HepG2 (cell line): ENCODE measurements around the gene MREG. TPM values are rescaled to one million over a fixed set of nuclear protein-coding genes. Genes with fewer than 3 reads are reported as not detected.

Source experiments
- ATAC-seq: fragments of 200-7000 bp; cut with Tn5 transposase; 3 replicates; pipeline ENCODE4 v1.9.1; 2020; ENCODE audit warnings: mild to moderate bottlenecking, moderate library complexity
- BruUV-seq: library from RNA; stranded (reverse); fragments of 400-500 nt; replicated peaks from 2 replicates; lab custom pipeline; 2021; lab: Mats Ljungman, UMichigan
- CTCF ChIA-PET: fragments of 300-600 bp; formaldehyde crosslinking; extraction: SDS; loops from one replicate; lab custom pipeline; 2021; ENCODE audit warnings: low total read pairs, inconsistent platforms, low intra/inter-chr PET ratio; lab: Yijun Ruan, JAX
- POLR2A ChIA-PET: fragments of 350-600 bp; sonication (Branson Sonifier 250); formaldehyde crosslinking; loops from one replicate; lab custom pipeline; 2020; ENCODE audit warnings: antibody characterized with exemption, inconsistent platforms; lab: Yijun Ruan, JAX
- DNase-seq: peaks from one replicate; pipeline ENCODE4 v3.0.0-alpha.2; 2015; ENCODE audit warnings: low spot score
- FAIRE-seq: peaks from 3 replicates; lab custom pipeline; 2011; peaks lifted over from hg19 to GRCh38; lab: Jason Lieb, UNC
- H2AFZ ChIP-seq: one replicate; pipeline ENCODE4 v1.6.1; 2011; ENCODE audit warnings: low read length, inconsistent platforms
- H3K27ac ChIP-seq: fragments of 300-600 bp; 3 replicates; pipeline ENCODE4 v1.8.0; 2011; ENCODE audit warnings: mixed run types, mild to moderate bottlenecking, mixed read lengths, low read length, inconsistent platforms; ENCODE audit not compliant: insufficient read depth; ENCODE audit errors: extremely low read length
- H3K27me3 ChIP-seq, 2 experiments: fragments of 200-600 bp in 1 of 2; 2 replicates in 1 of 2; 3 replicates in 1 of 2; pipeline versions ENCODE4 v1.6.0 to v1.8.0; 2011; ENCODE audit warnings: low read length in 2 of 2, mild to moderate bottlenecking in 2 of 2, moderate library complexity in 2 of 2, inconsistent platforms in 1 of 2; ENCODE audit not compliant: insufficient read depth in 2 of 2, control insufficient read depth in 1 of 2
- H3K36me3 ChIP-seq, 2 experiments: fragments of 200-600 bp in 1 of 2; replicated peaks in 1 of 2; 2 replicates in 1 of 2; 3 replicates in 1 of 2; pipeline versions ENCODE4 v1.5.1 to v1.8.0; 2011; ENCODE audit warnings: low read length in 2 of 2, inconsistent platforms in 1 of 2; ENCODE audit not compliant: insufficient read depth in 2 of 2, control insufficient read depth in 1 of 2
- H3K4me1 ChIP-seq: 2 replicates; pipeline ENCODE4 v1.5.1; 2012; ENCODE audit warnings: low read length, inconsistent platforms; ENCODE audit not compliant: insufficient read depth
- H3K4me2 ChIP-seq: 2 replicates; pipeline ENCODE4 v1.6.0; 2011; ENCODE audit warnings: low read depth, low read length, inconsistent platforms
- H3K4me3 ChIP-seq, 3 experiments: fragments of 200-600 bp in 1 of 3; sonication (generic), shearing (Covaris generic) in 1 of 3; replicated peaks in 1 of 3; 2 replicates each; pipeline ENCODE4 v1.5.1; 2011 to 2016; ENCODE audit warnings: low read length in 3 of 3, inconsistent platforms in 2 of 3, low read depth in 2 of 3, mild to moderate bottlenecking in 2 of 3, control low read depth in 1 of 3, mixed read lengths in 1 of 3; ENCODE audit not compliant: insufficient read depth in 1 of 3
- H3K79me2 ChIP-seq: one replicate; pipeline ENCODE4 v1.6.1; 2011; ENCODE audit warnings: low read length, inconsistent platforms; ENCODE audit not compliant: insufficient read depth
- H3K9ac ChIP-seq: 2 replicates; pipeline ENCODE4 v1.6.0; 2011; ENCODE audit warnings: mild to moderate bottlenecking, low read depth, low read length, inconsistent platforms; ENCODE audit not compliant: insufficient read depth
- H3K9me3 ChIP-seq: 2 replicates; pipeline ENCODE4 v1.5.1; 2012; ENCODE audit warnings: mild to moderate bottlenecking, low read length
- H4K20me1 ChIP-seq: 2 replicates; pipeline ENCODE4 v1.6.0; 2011; ENCODE audit warnings: inconsistent platforms, mild to moderate bottlenecking, low read length, moderate library complexity; ENCODE audit not compliant: insufficient read depth
- CSRNP2 ChIP-seq: sonication (generic); formaldehyde crosslinking; conservative IDR thresholded peaks from 2 replicates; pipeline ENCODE4 v1.8.0; 2022; ENCODE audit warnings: low read depth, missing genetic modification reagents
- ETV6 ChIP-seq: sonication (generic); formaldehyde crosslinking; conservative IDR thresholded peaks from 2 replicates; pipeline ENCODE4 v1.4.0; 2020; ENCODE audit warnings: missing genetic modification reagents
- GATAD2A ChIP-seq: IDR thresholded peaks from 2 replicates; pipeline ENCODE4 v1.6.1; 2016
- PBX2 ChIP-seq: IDR thresholded peaks from 2 replicates; pipeline ENCODE4 v1.6.1; 2016; ENCODE audit warnings: control low read depth
- ZC3H4 ChIP-seq: sonication (generic); formaldehyde crosslinking; IDR thresholded peaks from 2 replicates; pipeline ENCODE4 v1.4.0; 2020; ENCODE audit warnings: missing genetic modification reagents, borderline replicate concordance
- ZNF143 ChIP-seq: sonication (generic); formaldehyde crosslinking; IDR thresholded peaks from 2 replicates; pipeline ENCODE4 v1.4.0; 2020; ENCODE audit warnings: missing genetic modification reagents
- ZNF282 ChIP-seq: fragments of 450-650 bp; IDR thresholded peaks from 2 replicates; pipeline ENCODE4 v1.6.1; 2018; ENCODE audit not compliant: partially characterized antibody
- WGBS: methylation state at CpG from one replicate; pipeline ENCODE4 v1.1.6; 2017; ENCODE audit warnings: low lambda C conversion rate; 5-methylcytosine and 5-hydroxymethylcytosine counted together
- in situ Hi-C: cut with HindIII; loops from 2 replicates; pipeline ENCODE4 v1.10.0; 2017; ENCODE audit warnings: low pct_unique_long_range_greater_than_20kb; ENCODE audit not compliant: extremely low pct_ligation_motif_present
- intact Hi-C: fragments of 100-400 bp; cut with micrococcal nuclease; formaldehyde crosslinking; loops from one replicate; pipeline ENCODE4 v1.10.0; 2022; ENCODE audit not compliant: unreplicated experiment
- polyA plus RNA-seq, 8 experiments: library from polyadenylated mRNA; depleted of rRNA in 3 of 8; stranded (reverse) in 7 of 8; unstranded in 1 of 8; fragments of >200 nt; fragmentation: Illumina TruSeq in 4 of 8; extraction: Trizol in 4 of 8; gene quantifications; 2 replicates each; pipeline versions ENCODE4 v1.2.1 to v1.2.3, GENCODE V29; 2011 to 2016; ENCODE audit warnings: low read depth in 4 of 8, missing spikeins in 1 of 8, mixed read lengths in 1 of 8; ENCODE audit not compliant: insufficient read depth in 1 of 8
- total RNA-seq, 5 experiments: library from RNA; depleted of rRNA; stranded (reverse); fragments of >200 nt; fragmentation: Illumina TruSeq; extraction: Trizol; gene quantifications; 2 replicates each; pipeline ENCODE4 v1.2.3, GENCODE V29; 2016; ENCODE audit warnings: low read depth in 1 of 5

Gene MREG
- total and polyA plus RNA-seq, 2 of the 13 experiments (the other 11 are each of a cell fraction or from before 2014, with no cell fraction given): 7.5 to 23.3 TPM

- Histone ChIP-seq H3K4me3 (no peak overlapping the region), H3K4me1 (no peaks in the 10 kb centered on the region), H3K9ac (no peak overlapping the region), H2AFZ (no peak overlapping the region), H3K36me3 (peaks cover 15 to 42% of the 10 kb centered on the region in 2 experiments), H3K79me2 (no peaks in the 10 kb centered on the region), H4K20me1 (no peaks in the 10 kb centered on the region), H3K4me2 (no peak overlapping the region), H3K27me3 (no peaks in the 10 kb centered on the region), H3K27ac (no peak overlapping the region), H3K9me3 (no peaks in the 10 kb centered on the region)
- WGBS: 96% methylated on average over 1 of the region's 1 CpG
- in situ Hi-C loops (loop anchor here (25.0 kb wide), 3 partner anchors 979 to 2004 kb away; partner anchors contain the start of gene BARD1), intact Hi-C loops (no loop called here)
- BruUV-seq: no TSS peak
- ChIA-PET POLR2A (no interaction called here), CTCF (no interaction called here)
- no peak for ATAC-seq
- DNase-seq: no peak
- TF ChIP-seq PBX2 (CRISPR knock-in tag): no peak
- no peak for TF ChIP-seq ZC3H4 (CRISPR knock-in tag)
- TF ChIP-seq CSRNP2 (CRISPR knock-in tag): no peak
- TF ChIP-seq GATAD2A (CRISPR knock-in tag): no peak
- no peak for TF ChIP-seq ZNF282
- no peak for TF ChIP-seq ZNF143
- TF ChIP-seq ETV6: no peak
- FAIRE-seq: no peak
Observed at GRCh38 chr2:215941726-215942125, 71.6 kb downstream of the MREG start.
